Superior temporal gyrus (tissue), 1 donor: ENCODE measurements around the gene PRDX2.

Experiments used
- DNase-seq: peaks from one replicate; pipeline ENCODE4 v3.0.0-alpha.2; 2016; ENCODE audit errors: extremely low spot score

The PRDX2 gene

GRCh38 chr19:12752056-12752781 is 49.4 kb downstream of the PRDX2 start:
- no peak for DNase-seq

GRCh38 chr19:12751635-12752034 is 50.0 kb downstream of the PRDX2 start, which contains the start of gene BEST2:
Gene BEST2 (plus strand): TSS chr19:12751791. CDS start chr19:12752593, 802 bp downstream.
- no peak for DNase-seq

GRCh38 chr19:12750851-12751250 is 50.7 kb downstream of the PRDX2 start:
- no peak for DNase-seq

- DNase-seq = no peak
Observed at GRCh38 chr19:12749938-12750521, 51.6 kb downstream of the PRDX2 start.

GRCh38 chr19:12748489-12748888 is 53.1 kb downstream of the PRDX2 start:
- no peak for DNase-seq
